ENCODE data around the gene CPSF7. TPM values are rescaled to one million over a fixed set of nuclear protein-coding genes. Genes with fewer than 3 reads are reported as not detected.
A peak's percentile ranks its signal among the peaks of the same experiment; 100 is the strongest.

Gene CPSF7
- total RNA-seq, 4 donors from 2014 or later = 43.6 to 65.1 (median 53.7) TPM

DNA sequence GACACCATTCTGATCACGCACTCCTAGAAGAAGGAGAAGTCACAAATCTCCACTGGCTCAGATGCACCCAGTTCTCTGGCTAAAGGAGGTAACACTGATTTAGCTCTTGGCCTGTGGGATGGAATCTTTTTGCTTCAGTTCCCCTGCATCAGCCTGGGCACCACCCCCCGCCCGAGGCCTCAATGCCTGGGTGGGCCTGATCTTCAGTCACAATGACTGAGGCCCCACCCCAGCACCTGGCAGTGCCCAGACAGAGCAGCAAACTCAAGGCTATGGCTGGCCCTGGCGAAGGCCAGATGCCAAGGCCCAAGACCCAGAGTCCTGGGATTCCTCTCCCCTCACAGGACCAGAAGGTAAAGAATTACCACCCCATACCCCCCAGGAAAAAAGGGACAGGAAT lies 73.1 kb downstream of the CPSF7 start:
- TF ChIP-seq POLR2AphosphoS5 (IDR thresholded peaks at IDR 0.05) = no peak
- in situ Hi-C loops (cut with MboI; ENCODE audit: low pct_ligation_motif_present in 1 of 4, low pct_unique_long_range_greater_than_20kb in 1 of 4, low sequenced_read_pairs in 3 of 4) (no loop called here), intact Hi-C loops (cut with DNase I; ENCODE audit: low total_unique reads) (no loop called here)
- Histone ChIP-seq H3K4me3 (no peak overlapping the region), H3K27ac (peak overlapping the region in 2 of 4 donors; percentile 4 to 53), H3K27me3 (no peaks in the 10 kb centered on the region), H3K36me3 (peaks cover 0 to 14% (median 3%) of the 10 kb centered on the region in 4 donors), H3K9me3 (no peaks in the 10 kb centered on the region), H3K4me1 (peaks cover 0 to 64% (median 34%) of the 10 kb centered on the region in 4 donors)
- WGBS, 2 donors (ENCODE audit: low coverage in 1 of 2) = 88% methylated on average over 2 of the region's 4 CpGs; no CpG with 5 or more reads in 1 of the 2 donors
- no peak for DNase-seq

DNA sequence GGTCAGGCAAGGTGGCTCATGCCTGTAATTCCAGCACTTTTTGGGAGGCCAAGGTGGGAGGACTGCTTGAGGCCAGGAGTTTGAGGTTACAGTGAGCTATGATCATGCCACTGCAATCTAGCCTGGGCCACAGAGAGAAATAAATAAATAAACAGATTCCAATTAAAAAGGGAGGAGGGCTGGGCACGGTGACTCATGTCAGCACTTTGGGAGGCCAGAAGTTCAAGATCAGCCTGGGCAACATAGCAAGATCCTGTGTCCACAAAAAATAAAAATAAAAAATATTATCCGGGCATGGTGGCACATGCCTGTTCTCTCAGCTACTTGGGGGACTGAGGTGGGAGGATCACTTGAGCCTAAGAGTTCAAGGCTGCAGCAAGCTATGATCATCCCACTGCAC lies 75.6 kb downstream of the CPSF7 start:
- Histone ChIP-seq H3K9me3 (no peaks in the 10 kb centered on the region), H3K4me1 (peaks cover 0 to 43% (median 17%) of the 10 kb centered on the region in 4 donors), H3K27ac (peak overlapping the region in 3 of 4 donors; percentile 30 to 65 (median 63)), H3K27me3 (no peaks in the 10 kb centered on the region), H3K36me3 (peaks cover 0 to 19% (median 8%) of the 10 kb centered on the region in 4 donors), H3K4me3 (no peak overlapping the region)
- intact Hi-C loops (cut with DNase I; ENCODE audit: low total_unique reads) (no loop called here), in situ Hi-C loops (cut with MboI; ENCODE audit: low pct_ligation_motif_present in 1 of 4, low pct_unique_long_range_greater_than_20kb in 1 of 4, low sequenced_read_pairs in 3 of 4) (no loop called here)
- no peak for DNase-seq
- TF ChIP-seq POLR2A (IDR thresholded peaks at IDR 0.05) = no peak
- TF ChIP-seq, protein P1, sequence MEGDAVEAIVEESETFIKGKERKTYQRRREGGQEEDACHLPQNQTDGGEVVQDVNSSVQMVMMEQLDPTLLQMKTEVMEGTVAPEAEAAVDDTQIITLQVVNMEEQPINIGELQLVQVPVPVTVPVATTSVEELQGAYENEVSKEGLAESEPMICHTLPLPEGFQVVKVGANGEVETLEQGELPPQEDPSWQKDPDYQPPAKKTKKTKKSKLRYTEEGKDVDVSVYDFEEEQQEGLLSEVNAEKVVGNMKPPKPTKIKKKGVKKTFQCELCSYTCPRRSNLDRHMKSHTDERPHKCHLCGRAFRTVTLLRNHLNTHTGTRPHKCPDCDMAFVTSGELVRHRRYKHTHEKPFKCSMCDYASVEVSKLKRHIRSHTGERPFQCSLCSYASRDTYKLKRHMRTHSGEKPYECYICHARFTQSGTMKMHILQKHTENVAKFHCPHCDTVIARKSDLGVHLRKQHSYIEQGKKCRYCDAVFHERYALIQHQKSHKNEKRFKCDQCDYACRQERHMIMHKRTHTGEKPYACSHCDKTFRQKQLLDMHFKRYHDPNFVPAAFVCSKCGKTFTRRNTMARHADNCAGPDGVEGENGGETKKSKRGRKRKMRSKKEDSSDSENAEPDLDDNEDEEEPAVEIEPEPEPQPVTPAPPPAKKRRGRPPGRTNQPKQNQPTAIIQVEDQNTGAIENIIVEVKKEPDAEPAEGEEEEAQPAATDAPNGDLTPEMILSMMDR (IDR thresholded peaks at IDR 0.05) = no peak
- TF ChIP-seq EP300 (IDR thresholded peaks at IDR 0.05; ENCODE audit: low read depth) = no peak
- TF ChIP-seq POLR2AphosphoS5 (IDR thresholded peaks at IDR 0.05) = no peak
- WGBS, 2 donors (ENCODE audit: low coverage in 1 of 2) = 71 to 74% methylated on average over 2 of the region's 2 CpGs

DNA sequence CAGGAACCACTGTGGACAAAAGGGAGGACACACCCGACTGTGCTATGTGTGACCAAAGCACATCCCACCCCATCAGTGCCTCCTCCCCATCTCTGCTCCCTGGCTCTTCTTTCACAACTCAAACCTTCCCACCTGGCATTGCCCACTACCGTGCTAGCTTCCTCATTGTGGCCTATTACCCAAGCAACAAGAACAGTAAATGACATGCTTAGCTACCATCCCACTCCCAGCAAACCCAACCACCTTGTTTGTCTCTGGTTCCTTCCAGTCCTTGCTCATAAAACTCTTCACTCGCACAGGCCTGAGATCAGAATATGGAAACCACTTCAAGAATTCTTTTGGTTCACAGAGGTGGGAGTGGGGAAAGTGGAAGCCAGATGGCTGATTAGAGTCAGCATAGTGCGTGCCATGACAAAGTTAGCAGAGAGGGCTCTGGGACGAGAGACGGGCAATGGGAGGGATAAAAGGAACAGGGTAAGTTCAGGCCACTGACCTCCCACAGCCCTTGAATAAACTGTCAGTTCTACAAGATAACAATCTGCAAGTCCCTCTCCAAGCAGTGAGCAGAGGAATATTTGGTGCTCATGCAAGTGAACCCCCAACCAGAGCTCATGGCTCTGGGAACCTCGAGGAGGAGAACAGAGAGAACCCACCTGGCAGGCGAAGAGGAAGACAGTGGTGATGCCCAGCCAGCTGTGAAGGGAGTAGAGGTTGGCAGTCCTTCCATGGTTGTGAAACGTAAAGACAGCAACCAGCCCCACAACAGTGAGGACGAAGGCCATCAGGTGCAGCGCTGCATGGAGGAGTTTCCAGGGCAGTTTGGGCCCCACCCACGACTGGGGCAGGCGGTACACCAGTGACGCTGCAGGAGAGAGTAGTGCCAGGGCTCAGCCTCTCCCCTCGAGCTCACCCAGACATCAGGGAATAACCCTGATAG lies 76.4 kb downstream of the CPSF7 start:
- no peaks in the 10 kb centered on the region for H3K9me3 ChIP-seq
- in situ Hi-C loops (cut with MboI; ENCODE audit: low pct_ligation_motif_present in 1 of 4, low pct_unique_long_range_greater_than_20kb in 1 of 4, low sequenced_read_pairs in 3 of 4) = no loop called here
- intact Hi-C loops (cut with DNase I; ENCODE audit: low total_unique reads) = no loop called here
- peak; percentile 57 for DNase-seq
- H3K4me1 ChIP-seq = peaks cover 0 to 35% (median 10%) of the 10 kb centered on the region in 4 donors
- H3K36me3 ChIP-seq = peaks cover 0 to 21% (median 10%) of the 10 kb centered on the region in 4 donors
- H3K27me3 ChIP-seq = no peaks in the 10 kb centered on the region
- 74 to 84% methylated on average over 5 to 15 of the region's 15 CpGs for WGBS, 2 donors (ENCODE audit: low coverage in 1 of 2)
- TF ChIP-seq POLR2AphosphoS5 (IDR thresholded peaks at IDR 0.05) = no peak
- no peak for TF ChIP-seq POLR2A (IDR thresholded peaks at IDR 0.05)
- no peak for TF ChIP-seq EP300 (IDR thresholded peaks at IDR 0.05; ENCODE audit: low read depth)
- H3K4me3 ChIP-seq = no peak overlapping the region
- peak overlapping the region in 3 of 4 donors; percentile 30 to 65 (median 63) for H3K27ac ChIP-seq

Small RNA genes lying within 50 kb of the gene (small RNA-seq; reads per million reads assigned to genes)
- gene RN7SL23P = 0 reads per million in 4 donors

Other genes with a start within 250 kb of the CPSF7 start
- 10 to 100 TPM in 1 of 4 donors, 1 to 10 TPM in 1, not detected in 2; 1.5 to 20.1 TPM for gene PGA3, start 226.5 kb downstream of the CPSF7 start, total RNA-seq
- gene PGA4, start 207.6 kb downstream of the CPSF7 start, total RNA-seq = 10 to 100 TPM in 1 of 4 donors, 1 to 10 TPM in 1, not detected in 2; 1.6 to 25.4 TPM
- 10 to 100 TPM in 1 of 4 donors, under 1 TPM in 1, not detected in 2; 0.55 to 15.0 TPM for gene PGA5, start 188.8 kb downstream of the CPSF7 start, total RNA-seq
- 1 to 10 TPM in 1 of 4 donors, under 1 TPM in 2, not detected in 1; 0.16 to 2.2 (median 0.41) TPM for gene VWCE, start 134.7 kb downstream of the CPSF7 start, total RNA-seq
- gene DDB1, start 96.9 kb downstream of the CPSF7 start, total RNA-seq = 100 to 1,000 TPM; 105 to 127 (median 123) TPM
- 100 to 1,000 TPM in 1 of 4 donors, 10 to 100 TPM in 3; 32.9 to 103 (median 40.4) TPM for gene TKFC, start 96.7 kb downstream of the CPSF7 start, total RNA-seq
- 100 to 1,000 TPM in 2 of 4 donors, 10 to 100 TPM in 2; 68.1 to 157 (median 93.6) TPM for gene CYB561A3, start 68.1 kb downstream of the CPSF7 start, total RNA-seq
- 10 to 100 TPM; 27.9 to 51.6 (median 35.6) TPM for gene TMEM138, start 67.6 kb downstream of the CPSF7 start, total RNA-seq
- 10 to 100 TPM in 3 of 4 donors, 1 to 10 TPM in 1; 1.9 to 32.8 (median 14.6) TPM for gene TMEM216, start 37.4 kb downstream of the CPSF7 start, total RNA-seq
- gene SDHAF2, start 149 bp upstream of the CPSF7 start, total RNA-seq = 100 to 1,000 TPM in 1 of 4 donors, 10 to 100 TPM in 3; 65.8 to 122 (median 81.4) TPM
- 1 to 10 TPM in 1 of 4 donors, under 1 TPM in 2, not detected in 1; 0.32 to 1.1 (median 0.60) TPM for gene LRRC10B, start 78.8 kb upstream of the CPSF7 start, total RNA-seq
- gene SYT7, start 151.1 kb upstream of the CPSF7 start, total RNA-seq = 10 to 100 TPM in 3 of 4 donors, 1 to 10 TPM in 1; 6.8 to 26.2 (median 12.8) TPM

Data from transverse colon (tissue), 4 donors.